Right lobe of liver (tissue), 4 donors: ENCODE measurements around the gene FAM174C.

Experiments used
- POLR2A ChIP-seq: fragments of 450-650 bp; IDR thresholded peaks from one replicate; pipeline ENCODE4 v1.6.1; 2017; ENCODE audit warnings: antibody characterized with exemption, mild to moderate bottlenecking
- TF ChIP-seq, protein P1 (sequence below), 4 donors: fragments of 200-600 bp in 3 of 4; fragments of 450-650 bp in 1 of 4; IDR thresholded peaks; one replicate each; pipeline versions ENCODE4 v1.5.1 to v1.8.0; 2016 to 2022; ENCODE audit warnings: antibody characterized with exemption in 4 of 4, mild to moderate bottlenecking in 2 of 4
- donor health status: DM: no; HTN: no; CAD: no.
- donor health status: DM: no; HTN: no; CAD: no.
- donor health status: DM: no; HTN: yes; CAD: no.

DNA sequence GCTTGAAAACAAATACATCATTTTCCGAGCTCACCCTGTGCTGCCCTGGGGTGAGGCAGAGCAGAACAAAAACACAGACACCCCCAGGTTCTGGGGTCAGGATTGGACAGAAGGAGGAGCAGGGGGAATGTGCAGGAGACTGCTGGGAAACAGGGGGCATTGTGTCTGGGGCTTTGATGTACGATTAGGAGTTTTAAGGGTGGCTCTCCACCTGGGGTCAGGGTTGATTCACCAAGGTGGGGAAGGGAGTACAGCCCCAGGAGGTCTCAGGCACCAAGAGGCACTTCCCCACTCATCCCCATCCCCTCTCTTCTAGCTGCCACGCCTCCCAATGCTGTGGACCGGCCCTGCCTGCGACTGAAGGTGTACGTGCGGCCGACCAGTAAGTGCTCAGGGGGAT is 22.9 kb downstream of the FAM174C start:
- TF ChIP-seq, protein P1, sequence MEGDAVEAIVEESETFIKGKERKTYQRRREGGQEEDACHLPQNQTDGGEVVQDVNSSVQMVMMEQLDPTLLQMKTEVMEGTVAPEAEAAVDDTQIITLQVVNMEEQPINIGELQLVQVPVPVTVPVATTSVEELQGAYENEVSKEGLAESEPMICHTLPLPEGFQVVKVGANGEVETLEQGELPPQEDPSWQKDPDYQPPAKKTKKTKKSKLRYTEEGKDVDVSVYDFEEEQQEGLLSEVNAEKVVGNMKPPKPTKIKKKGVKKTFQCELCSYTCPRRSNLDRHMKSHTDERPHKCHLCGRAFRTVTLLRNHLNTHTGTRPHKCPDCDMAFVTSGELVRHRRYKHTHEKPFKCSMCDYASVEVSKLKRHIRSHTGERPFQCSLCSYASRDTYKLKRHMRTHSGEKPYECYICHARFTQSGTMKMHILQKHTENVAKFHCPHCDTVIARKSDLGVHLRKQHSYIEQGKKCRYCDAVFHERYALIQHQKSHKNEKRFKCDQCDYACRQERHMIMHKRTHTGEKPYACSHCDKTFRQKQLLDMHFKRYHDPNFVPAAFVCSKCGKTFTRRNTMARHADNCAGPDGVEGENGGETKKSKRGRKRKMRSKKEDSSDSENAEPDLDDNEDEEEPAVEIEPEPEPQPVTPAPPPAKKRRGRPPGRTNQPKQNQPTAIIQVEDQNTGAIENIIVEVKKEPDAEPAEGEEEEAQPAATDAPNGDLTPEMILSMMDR (IDR thresholded peaks at IDR 0.05) = no peak
- TF ChIP-seq POLR2A = no peak
